Middle frontal gyrus (tissue), 1 donor: ENCODE data around the gene CHADL.
A peak's percentile ranks its signal among the peaks of the same experiment; 100 is the strongest.

Source experiments
- DNase-seq: peaks from one replicate; pipeline ENCODE4 v3.0.0-alpha.2; 2015; ENCODE audit warnings: low spot score; ENCODE audit errors: extremely low spot score

CHADL gene

DNA sequence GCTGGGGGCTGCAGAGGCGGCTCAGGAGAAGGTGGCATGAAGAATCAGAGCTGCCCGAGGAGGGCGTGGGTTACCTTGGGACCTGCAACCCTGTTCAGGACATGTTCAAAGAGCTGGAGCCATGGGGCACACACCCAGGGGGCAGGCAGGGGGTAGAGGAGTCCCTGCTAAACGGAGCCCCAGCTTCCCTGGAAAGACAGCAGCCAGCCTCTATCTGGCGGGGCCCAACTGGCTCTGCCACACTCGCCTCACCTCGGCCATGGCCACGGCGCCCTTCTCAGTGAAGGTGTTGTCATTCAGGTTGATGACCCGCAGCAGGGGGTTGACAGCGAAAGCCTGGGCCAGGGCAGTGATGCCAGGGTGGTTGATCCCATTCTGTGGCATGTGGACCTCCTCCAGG is 17.0 kb upstream of the CHADL start:
- DNase-seq = no peak

DNA sequence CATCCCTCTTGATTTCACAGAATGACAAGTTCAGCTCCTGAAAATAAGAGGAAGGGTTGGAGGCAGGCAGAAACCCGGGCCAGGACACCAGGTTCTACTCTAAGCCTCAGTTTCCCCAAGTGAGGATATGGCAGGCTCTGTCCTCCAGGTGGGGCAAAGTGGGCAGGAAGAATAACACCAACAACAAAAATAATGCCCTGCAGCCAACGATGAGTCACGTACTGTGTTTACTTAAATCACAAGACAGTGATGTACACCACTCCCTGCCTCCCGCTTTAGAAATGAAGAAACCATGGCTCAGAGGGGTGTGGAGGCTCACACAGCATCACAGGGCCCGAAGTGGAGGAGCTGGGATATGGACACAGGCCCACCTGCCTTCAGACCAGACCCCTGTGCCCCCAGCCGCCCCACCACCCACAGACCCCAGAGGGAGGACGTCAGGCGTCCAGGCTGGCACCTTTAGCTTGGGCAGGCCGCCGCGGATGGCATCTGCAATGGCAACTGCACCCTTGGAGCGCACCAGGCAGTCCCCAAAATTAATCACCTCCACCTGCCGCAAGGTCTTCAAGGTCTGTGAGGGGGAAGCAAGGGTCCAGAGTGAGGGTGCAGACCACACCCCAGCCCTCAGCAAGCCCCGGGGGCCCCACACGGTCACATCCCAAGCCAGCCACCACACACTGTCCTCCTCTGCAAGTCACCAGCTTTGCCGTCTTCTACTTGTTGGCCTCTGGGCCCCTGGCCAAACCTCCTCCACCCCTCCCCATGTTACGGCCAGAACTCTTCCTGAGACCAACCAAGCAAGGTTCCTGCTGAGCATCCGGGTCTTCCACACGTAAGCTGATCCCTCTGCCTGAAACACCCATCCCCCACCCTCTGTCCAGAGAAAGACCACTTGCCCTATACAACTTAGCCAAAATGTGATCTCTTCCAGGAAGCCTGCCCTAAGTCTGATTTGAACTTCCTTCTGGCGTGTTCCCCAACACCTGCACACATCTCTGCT is 15.8 kb upstream of the CHADL start:
- no peak for DNase-seq

DNA sequence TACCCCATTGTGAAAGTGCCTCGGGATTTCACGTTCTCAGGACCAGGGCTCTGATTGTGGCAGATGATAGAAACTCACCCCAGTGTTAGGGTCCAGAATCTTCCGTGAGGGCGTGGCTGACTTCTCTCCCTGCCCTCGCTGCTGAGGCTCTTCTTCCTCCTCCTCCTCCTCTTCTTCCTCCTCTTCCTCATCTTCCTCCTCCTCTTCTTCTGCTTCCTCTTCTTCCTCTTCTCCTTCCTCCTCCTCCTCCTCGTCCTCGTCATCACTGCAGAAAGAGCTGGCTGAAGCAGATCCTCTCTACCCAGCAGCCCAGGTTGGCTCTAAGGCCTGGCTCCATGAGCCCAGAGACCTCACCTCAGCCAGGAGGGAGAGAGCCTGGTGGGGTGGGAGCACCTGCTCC is 13.5 kb upstream of the CHADL start:
- no peak for DNase-seq

DNA sequence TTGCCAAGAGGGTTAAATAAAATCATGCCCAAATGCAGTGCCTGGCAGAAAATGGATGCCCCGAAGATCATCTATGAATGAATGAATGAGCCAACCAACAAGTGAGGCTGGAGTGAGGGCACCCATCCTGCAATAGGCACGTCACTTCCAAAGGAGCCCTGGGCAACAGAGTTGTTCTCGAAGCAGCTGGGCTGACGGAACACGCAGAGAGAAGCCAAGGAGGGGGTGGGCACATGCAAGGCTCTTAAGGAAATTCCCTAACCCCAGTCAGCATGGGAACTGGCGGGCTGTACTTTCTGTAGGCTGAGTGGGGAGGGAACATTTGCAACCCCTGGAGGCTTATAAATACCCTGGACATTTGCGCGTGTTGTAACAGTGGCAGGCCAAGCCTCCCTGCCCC is 11.6 kb upstream of the CHADL start:
- no peak for DNase-seq

DNA sequence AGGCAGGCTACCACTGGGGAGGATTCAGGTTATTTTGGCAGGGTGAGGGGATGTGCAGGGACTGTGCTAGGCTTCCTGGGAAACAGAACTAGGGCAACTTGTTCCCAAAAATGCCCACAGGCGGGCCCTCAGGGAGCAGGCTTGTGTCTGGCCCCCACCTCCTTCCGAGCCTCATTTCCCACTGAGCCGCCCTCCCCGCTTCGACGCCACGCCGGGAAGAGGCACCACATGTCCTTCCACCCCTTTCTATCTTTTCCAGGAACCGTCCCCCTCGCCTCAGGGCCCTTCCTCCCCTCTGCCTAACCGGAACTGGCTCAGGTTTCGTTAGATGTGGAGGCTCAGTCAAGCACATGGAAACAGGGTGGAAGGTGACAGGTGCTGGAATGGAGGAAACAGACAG is 9.4 kb upstream of the CHADL start:
- no peak for DNase-seq

DNA sequence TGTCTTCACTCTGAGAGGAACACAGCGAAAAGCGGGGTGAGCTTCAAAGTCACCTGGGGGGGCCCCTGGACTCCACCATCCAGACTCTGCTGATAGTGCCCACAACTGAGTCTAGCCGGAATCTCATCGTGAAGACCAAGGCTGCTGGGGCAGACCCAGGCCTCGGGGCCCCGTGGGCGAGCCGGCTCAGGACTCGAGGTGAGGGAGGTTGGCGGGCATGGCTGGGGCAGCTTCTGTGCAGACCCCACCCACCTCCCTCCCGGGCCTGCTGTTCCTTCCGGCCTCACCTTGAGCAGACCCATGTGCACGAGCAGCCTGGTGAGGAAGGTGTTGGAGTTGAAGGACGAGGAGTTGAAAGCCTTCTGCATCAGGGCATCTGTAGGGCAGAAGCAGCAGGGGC is 8.7 kb upstream of the CHADL start:
- no peak for DNase-seq

DNA sequence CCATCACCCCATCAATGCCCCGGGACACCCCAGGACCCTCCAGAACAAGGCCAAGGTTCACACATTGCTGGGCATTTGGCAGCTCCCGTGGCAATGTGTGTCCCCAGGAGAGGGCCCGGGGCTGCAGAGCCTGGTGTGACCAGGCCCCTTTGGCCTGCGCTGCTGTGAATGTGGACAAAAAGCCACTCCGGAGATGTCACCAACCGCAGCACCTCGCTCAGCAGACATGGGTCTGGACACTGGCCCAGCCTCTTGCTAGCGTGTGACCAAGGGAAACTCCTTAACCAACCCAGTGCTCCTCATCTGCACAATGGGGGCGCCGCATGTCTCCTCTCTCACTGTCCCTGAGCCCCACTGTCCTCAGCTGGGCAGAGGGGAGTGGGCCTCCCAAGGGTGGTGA is 8.0 kb upstream of the CHADL start:
- DNase-seq = no peak

DNA sequence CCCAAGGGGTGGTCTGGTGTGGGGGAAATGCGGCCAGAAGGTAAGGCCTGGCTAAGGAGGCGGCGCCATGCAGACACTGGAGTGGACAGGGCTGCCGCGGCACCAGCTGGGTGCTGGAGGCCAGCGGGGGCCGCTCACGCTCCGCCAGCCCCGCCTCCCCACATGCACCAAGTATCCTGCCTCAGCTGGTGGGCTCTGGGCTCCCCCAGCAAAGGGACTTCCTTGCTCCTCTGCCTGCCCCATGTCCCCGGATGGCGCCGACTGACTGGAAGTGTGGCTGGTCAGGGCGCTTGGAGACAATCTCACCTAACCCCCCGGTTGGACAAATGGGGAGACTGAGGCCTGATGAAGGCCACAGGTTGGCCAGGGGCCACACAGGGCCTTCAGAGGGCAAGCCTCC is 7.6 kb upstream of the CHADL start:
- no peak for DNase-seq

DNA sequence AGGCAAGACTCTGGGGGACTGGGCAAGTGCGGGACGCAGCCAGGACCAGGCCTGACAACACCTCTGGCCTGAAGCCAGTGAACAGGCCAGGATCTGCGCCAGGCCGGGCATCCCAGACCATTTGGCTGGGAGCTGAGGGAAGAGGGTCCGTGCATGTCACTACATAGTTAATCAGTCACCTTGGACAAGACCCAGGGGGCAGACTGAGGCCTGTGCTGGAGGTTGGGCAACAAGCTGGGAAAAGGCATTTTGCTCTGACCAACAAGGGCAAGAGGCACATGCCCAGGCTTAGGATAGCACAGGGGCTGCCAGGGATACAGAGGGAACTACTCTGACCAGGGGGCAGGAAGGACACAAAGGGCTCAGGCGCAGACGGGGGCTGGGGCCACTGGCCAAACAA is 7.0 kb upstream of the CHADL start:
- DNase-seq = no peak

DNA sequence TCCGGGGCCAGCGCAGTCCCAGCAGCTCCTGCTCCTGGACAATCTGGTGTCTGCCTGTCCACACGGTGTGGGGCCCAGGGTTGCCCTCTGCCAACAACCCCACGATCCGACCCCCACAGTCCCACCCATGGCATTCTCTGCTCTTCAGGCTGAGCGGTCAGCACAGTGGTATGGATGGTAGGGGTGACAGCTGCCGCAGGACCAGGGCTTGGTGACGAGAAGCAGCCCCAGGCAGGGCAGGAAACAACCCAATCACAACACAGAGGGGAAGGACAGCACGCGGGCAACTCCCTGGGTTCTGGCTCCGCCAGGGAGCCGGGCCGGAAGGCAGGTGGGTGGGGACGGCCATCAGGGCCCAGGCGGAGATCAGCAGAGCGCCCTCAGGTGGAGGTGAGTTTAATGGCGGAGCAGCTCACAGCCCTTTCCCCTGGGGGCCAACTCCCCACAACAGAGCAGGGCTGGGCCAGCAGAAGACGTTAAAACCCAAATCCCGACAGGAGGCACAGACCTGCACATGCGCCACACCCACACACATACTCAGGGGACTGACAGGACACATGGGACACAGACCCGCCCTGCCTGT is 5.3 kb upstream of the CHADL start:
- DNase-seq = no peak

DNA sequence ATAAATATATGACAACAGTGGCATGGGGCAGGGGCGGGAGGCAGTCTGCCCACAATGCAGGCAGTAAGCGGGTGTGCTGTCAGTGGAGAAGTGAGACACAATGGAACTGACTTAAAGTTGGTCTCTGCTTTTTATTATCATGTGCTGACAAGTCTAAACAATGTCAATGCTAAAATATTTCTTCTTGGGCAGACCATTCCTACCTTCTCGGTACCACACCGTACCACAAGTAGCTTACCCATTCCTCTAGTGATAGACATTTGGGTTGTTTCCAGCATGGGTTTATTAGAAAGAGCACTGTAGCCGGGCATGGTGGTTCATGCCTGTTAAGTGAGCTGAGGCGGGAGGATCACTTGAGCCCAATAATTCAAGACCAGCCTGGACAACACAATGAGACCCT is 2.6 kb upstream of the CHADL start:
- no peak for DNase-seq

DNA sequence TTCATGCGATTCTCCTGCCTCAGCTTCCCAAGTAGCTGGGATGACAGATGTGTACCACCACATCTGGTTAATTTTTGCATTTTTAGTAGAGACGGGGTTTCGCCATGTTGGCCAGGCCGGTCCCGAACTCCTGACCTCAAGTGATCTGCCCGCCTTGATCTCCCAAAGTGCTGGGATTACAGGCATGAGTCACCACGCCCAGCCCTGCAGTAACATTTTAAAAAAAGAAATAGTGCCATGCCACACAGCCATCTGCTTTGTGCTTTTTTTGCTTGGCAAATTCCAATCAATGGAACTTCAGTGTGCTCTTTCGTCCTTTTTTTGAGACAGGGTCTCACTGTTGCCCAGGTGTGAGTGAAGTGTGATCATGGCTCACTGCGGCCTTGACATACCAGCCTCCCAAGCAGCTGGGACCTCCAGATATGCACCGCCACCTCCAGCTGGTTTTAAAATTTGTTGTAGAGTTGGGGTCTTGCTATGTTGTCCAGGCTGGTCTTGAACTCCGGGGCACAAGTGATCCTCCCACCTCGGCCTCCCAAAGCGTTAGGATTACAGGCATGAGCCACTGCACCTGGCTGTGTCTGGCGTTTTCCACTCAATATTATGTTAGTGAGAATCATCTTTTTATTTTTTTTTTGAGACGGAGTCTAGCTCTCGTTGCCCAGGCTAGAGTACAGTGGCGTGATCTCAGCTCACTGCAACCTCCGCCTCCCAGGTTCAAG is 1.8 kb upstream of the CHADL start:
- no peak for DNase-seq

DNA sequence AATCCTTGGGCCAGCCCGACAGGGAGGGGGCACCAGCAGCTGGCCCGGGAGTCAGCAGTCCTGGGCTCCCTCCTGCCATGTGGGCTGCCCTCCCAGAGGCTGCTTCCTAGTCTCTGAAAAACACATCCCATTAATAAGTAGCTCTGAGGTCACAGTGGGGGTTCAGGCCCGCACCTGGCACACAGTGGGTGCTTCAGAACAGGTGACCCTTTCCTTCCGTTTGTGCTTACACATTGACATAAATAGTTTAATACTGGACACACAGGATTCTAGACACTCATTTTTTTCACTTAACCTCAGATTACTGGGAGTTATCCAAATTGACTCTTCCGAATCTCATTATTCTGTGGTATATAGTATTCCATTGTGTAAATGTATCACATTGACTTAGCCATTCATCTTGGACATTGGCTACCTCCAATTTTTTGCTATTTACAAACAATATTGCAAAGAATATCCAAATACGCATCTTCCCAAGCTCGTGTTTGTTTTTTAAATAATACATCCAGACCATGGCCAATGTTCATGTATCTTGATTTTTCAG is 474 bp upstream of the CHADL start:
- DNase-seq = no peak

DNA sequence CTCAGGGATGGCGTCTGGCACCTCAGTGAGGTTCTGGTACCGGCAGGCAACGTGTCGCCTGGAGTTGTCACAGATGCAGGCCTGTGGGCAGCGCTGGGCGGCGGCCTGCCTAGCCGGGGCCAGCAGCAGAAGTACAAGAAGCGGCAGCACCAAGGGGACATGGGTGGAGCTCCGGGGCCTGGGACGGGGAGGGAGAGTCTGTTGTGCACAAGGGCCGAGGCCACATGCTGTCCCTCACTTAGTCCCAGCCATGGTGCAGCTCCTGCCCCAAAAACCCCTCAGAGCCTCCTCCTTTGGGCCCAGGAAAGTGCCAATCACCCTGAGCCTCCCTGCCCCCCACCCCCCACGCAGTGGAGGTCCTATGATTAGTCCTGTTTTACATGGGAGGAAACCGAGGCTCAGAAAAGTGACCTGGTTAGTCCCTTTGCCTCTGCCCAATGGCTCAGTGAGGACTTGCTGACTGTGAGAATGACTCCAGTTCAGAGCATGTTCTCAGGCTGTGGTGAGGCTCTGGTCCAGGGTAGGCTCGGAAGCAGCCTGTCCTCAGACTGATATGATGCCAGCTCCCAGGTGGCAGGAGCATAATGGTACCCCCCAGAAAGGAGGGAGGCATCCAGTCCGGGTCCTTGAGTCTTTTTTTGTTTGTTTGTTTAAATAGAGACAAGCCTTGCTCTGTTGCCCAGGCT is 1.1 kb downstream of the CHADL start:
- DNase-seq = no peak

DNA sequence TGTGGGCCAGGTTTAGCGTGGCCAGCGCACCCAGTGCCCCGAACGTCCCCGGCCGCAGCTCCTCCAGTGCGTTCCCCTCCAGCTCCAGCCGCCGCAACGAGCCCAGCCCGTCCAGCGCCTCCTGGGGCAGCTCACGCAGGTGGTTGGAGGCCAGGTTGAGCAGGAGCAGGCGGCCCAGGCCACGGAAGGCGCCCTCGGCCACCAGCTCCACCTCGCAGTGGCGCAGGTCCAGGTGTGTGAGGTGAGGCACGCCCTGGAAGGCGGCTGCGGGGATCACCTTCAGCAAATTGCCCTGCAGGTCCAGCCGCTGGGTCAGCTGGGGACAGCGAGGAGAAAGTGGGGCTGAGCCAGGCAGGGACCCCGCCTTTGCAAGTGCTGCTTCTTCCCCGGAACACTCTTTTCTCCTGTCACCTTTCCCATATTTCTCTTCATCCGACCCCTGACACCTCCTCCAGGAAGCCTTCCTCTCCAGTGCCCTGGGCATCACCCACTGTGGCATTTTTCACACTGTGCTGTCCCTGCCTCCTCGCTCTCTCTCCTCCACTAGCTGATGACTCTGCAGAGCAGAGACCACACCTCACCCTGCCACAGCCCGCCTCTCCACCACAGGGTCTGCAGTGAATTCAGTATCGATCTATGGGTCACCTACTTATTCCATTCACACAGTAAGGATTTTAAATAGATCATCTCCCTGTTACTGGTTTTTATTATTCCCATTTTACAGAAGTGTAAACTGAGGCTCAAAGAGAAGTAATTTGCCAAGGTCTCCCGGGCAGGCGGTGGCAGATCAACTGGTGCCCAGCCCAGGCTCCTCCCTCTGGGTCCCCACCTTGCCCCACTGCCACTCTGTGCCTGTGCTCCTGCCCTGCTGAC is 1.9 kb downstream of the CHADL start:
- DNase-seq = no peak

DNA sequence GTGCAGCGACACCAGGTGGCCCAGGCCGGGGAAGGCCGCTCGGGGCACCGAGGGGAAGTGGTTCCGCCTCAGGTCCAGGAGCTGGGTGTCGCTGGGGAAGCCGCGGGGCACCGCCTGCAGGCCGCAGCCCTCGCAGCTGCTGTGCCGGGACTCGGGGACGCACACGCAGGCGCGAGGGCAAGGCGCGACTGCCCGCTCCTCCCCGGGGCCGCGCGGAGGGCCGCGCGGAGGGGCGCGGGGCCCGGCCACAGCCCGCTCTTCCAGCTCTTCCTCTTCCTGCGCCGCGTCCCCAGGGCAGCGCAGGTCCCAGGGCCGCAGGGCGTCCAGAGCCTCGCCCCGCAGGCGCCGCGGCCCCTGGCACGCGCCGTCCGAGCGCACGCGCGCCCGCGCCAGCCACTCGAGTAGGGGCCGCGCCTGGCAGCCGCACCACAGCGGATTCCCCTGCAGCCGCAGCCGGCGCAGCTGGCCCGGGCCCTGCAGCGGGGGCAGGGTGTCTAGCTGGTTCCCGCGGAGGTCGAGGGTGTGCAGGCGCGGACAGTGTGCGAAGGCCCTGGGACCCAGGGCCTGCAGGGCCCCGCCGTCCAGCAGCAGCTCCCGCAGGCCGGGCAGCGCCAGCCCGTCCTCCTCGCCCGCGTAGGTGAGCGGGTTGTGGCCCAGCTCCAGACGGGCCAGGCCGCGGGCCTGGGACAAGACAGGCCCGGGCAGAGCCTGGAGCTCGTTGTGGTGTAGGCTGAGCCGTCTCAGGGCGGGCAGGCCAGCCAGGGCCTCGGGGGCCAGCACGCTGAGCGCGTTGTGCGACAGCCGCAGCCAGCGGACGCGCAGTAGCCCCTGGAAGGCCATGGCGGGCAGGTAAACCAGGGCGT is 2.8 kb downstream of the CHADL start:
- DNase-seq = peak; percentile 24

DNA sequence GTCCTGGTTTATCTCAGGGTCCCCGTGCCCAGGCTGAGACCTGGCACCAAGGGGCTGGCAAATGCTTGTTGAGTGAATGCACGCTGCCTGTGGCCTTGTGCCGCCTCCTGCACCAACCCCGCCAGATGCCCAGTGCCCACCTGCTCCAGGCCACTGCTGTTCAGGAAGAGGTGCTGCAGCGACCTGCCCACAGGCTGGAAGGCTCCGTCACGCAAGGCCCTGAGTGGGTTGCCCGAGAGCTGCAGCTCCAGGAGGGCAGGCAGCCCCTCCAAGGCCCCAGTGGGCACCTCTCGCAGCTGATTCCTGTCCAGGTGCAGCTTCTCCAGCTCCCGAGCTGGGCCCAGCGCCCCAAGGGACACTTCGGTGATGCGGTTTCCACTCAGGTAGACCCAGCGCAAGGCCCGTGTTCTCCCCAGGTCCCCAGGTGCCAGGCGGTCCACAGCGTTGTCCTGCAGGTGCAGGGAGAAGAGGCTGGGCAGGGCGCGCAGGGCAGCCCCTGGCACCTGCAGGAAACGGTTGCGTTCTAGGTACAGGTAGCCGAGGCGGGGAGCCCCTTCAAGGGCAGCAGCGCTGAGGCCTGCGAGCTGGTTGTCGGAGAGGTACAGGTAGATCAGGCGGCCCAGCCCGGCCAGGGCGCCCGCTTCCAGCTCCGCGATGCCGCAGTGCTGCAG is 3.6 kb downstream of the CHADL start:
- DNase-seq = no peak

DNA sequence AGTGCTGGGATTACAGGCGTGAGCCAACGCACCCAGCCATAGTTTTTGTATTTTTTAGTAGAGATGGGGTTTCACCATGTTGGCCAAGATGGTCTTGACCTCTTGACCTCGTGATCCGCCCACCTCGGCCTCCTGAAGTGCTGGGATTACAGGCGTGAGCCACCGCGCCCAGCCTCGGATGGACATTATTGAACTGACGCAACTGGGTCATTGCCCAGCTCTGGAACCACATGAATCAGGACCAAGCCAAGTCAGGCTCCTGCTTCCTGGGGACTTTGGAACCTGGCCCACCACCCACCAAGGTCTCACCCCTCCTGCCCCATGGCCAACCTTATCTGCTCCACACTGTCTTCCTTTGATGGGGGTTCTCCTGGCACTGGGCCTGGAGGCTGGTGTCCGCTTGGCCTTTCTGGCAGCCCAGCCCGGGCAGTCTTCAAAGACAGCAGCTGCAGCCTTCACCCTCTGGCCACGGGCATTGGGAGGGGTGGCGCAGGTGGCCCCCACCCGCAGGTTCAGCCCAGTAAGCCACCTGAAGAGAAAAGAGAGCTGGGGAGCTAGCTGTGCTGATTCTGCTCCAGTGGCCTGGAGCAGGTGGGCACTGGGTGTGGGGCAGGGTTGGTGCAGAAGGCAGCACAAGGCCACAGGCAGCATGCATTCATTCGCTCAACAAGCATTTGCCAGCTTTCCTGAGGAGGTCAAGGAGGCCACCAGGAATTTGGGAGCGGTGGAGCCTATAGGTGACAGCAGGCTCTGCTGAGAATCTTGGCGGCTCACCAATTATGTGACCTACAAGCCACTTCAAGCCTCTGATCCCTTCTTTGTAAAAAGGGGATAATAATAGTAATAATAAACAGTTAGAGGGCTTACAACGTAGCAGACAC is 5.7 kb downstream of the CHADL start:
- DNase-seq = no peak
